SK-N-MC (cell line): Measurements from ENCODE around the gene RALY.
"Not testable (repeated sequence)": the region's sequence is repeated elsewhere in the genome, so short reads cannot be mapped to it uniquely, and the experiment has no call there.

Source experiments
- DNase-seq: peaks from one replicate; pipeline ENCODE4 v3.0.0-alpha.2; 2011; ENCODE audit warnings: low read depth, low spot score
- H3K27ac ChIP-seq: fragments of 200-600 bp; sonication (generic); 2 replicates; pipeline ENCODE4 v1.5.1; 2016; ENCODE audit warnings: mixed run types
- H3K36me3 ChIP-seq: fragments of 200-600 bp; sonication (generic); 2 replicates; pipeline ENCODE4 v1.6.1; 2017; ENCODE audit warnings: antibody characterized with exemption, low read length, mixed read lengths; ENCODE audit not compliant: insufficient read depth
- H3K4me3 ChIP-seq: fragments of 200-600 bp; sonication (generic); 2 replicates; pipeline ENCODE4 v1.5.1; 2016
- H3K9ac ChIP-seq: fragments of 200-600 bp; sonication (generic); 2 replicates; pipeline ENCODE4 v1.8.0; 2017; ENCODE audit warnings: mixed run types, mixed read lengths; ENCODE audit not compliant: insufficient read length
- H3K9me3 ChIP-seq: fragments of 200-600 bp; sonication (generic); 2 replicates; pipeline ENCODE4 v1.6.1; 2017; ENCODE audit warnings: low read depth, mild to moderate bottlenecking, antibody characterized with exemption, low read length, moderate library complexity, mixed read lengths
- EZH2 ChIP-seq: fragments of 200-600 bp; sonication (generic); IDR thresholded peaks from one replicate; pipeline ENCODE4 v1.6.1; 2017; ENCODE audit warnings: antibody characterized with exemption
- FOXP2 ChIP-seq: optimal IDR thresholded peaks from 2 replicates; pipeline ENCODE3; 2011; ENCODE audit warnings: mild to moderate bottlenecking, moderate library complexity; ENCODE audit not compliant: insufficient read depth; ENCODE audit errors: extremely low read length, control extremely low read depth
- POLR2AphosphoS5 ChIP-seq: IDR thresholded peaks from 2 replicates; pipeline ENCODE4 v1.6.1; 2012; ENCODE audit warnings: mild to moderate bottlenecking, low read depth, low read length, borderline replicate concordance

The RALY gene

GRCh38 chr20:34016736-34017135 lies 23.0 kb downstream of the RALY start:
- Histone ChIP-seq H3K27ac (no peak overlapping the region), H3K36me3 (no peaks in the 10 kb centered on the region; the same call in 1 of the 2 replicates), H3K9ac (no peak overlapping the region), H3K4me3 (no peak overlapping the region), H3K9me3 (no peaks in the 10 kb centered on the region)
- TF ChIP-seq EZH2 (no peak), FOXP2 (no peak), POLR2AphosphoS5 (no peak)
- no peak for DNase-seq

- Histone ChIP-seq H3K4me3 (no peak overlapping the region), H3K36me3 (no peaks in the 10 kb centered on the region; the same call in 1 of the 2 replicates), H3K9ac (no peak overlapping the region), H3K9me3 (no peaks in the 10 kb centered on the region), H3K27ac (no peak overlapping the region)
- no peak for DNase-seq
- TF ChIP-seq EZH2 (no peak), FOXP2 (no peak), POLR2AphosphoS5 (no peak)
Observed at GRCh38 chr20:34017610-34018009, 23.9 kb downstream of the RALY start.

GRCh38 chr20:34018166-34018565 lies 24.5 kb downstream of the RALY start:
- no peak for DNase-seq
- TF ChIP-seq EZH2 (no peak), POLR2AphosphoS5 (no peak), FOXP2 (no peak)
- no peak overlapping the region for H3K27ac ChIP-seq
- no peaks in the 10 kb centered on the region for H3K9me3 ChIP-seq
- H3K9ac ChIP-seq: no peak overlapping the region
- no peak overlapping the region for H3K4me3 ChIP-seq
- H3K36me3 ChIP-seq: no peaks in the 10 kb centered on the region; the same call in 1 of the 2 replicates

GRCh38 chr20:34022151-34022838 lies 28.6 kb downstream of the RALY start:
- DNase-seq: no peak
- Histone ChIP-seq H3K27ac (no peak overlapping the region), H3K4me3 (no peak overlapping the region), H3K9me3 (no peaks in the 10 kb centered on the region), H3K36me3 (no peaks in the 10 kb centered on the region), H3K9ac (no peak overlapping the region)
- no peak for TF ChIP-seq FOXP2

- no peak overlapping the region for H3K4me3 ChIP-seq
- TF ChIP-seq EZH2 (no peak), FOXP2 (no peak), POLR2AphosphoS5 (no peak)
- no peaks in the 10 kb centered on the region for H3K36me3 ChIP-seq
- no peak overlapping the region for H3K9ac ChIP-seq
- DNase-seq: no peak
- H3K9me3 ChIP-seq: no peaks in the 10 kb centered on the region
- no peak overlapping the region for H3K27ac ChIP-seq
Observed at GRCh38 chr20:34022839-34023234, 29.1 kb downstream of the RALY start.

- peak overlapping the region; percentile 54; the same call in 1 of the 2 replicates for H3K27ac ChIP-seq
- DNase-seq: no peak
Observed at GRCh38 chr20:34023937-34024722, 30.4 kb downstream of the RALY start.

GRCh38 chr20:34024723-34025351 lies 31.1 kb downstream of the RALY start:
- Histone ChIP-seq H3K4me3 (peak overlapping the region; percentile 36), H3K36me3 (no peaks in the 10 kb centered on the region), H3K9ac (no peak overlapping the region), H3K27ac (peak overlapping the region; percentile 29; the same call in 1 of the 2 replicates), H3K9me3 (no peaks in the 10 kb centered on the region)
- DNase-seq: peak; percentile 24
- TF ChIP-seq EZH2 (no peak), FOXP2 (no peak), POLR2AphosphoS5 (no peak)

More at GRCh38 chr20:34023937-34024722, 30.4 kb downstream of the RALY start:
- Histone ChIP-seq H3K9me3 (no peaks in the 10 kb centered on the region), H3K4me3 (peak overlapping the region; percentile 36; the same call in 1 of the 2 replicates), H3K36me3 (no peaks in the 10 kb centered on the region), H3K9ac (no peak overlapping the region)
- no peak for TF ChIP-seq FOXP2
- no peak for TF ChIP-seq EZH2
- TF ChIP-seq POLR2AphosphoS5: no peak

GRCh38 chr20:34028013-34028412 lies 34.3 kb downstream of the RALY start:
- not testable (repeated sequence) for H3K27ac ChIP-seq, H3K9me3 ChIP-seq, H3K9ac ChIP-seq, DNase-seq, H3K4me3 ChIP-seq, H3K36me3 ChIP-seq

- H3K27ac ChIP-seq: no peak overlapping the region
- TF ChIP-seq EZH2 (no peak), FOXP2 (no peak), POLR2AphosphoS5 (no peak)
- DNase-seq: no peak
- no peak overlapping the region for H3K4me3 ChIP-seq
- H3K9me3 ChIP-seq: no peaks in the 10 kb centered on the region
- no peak overlapping the region for H3K9ac ChIP-seq
- H3K36me3 ChIP-seq: peaks cover 6% of the 10 kb centered on the region; the same call in 1 of the 2 replicates
Observed at GRCh38 chr20:34029415-34029814, 35.7 kb downstream of the RALY start.
